ENCODE results near the gene TSC22D2.

DNA sequence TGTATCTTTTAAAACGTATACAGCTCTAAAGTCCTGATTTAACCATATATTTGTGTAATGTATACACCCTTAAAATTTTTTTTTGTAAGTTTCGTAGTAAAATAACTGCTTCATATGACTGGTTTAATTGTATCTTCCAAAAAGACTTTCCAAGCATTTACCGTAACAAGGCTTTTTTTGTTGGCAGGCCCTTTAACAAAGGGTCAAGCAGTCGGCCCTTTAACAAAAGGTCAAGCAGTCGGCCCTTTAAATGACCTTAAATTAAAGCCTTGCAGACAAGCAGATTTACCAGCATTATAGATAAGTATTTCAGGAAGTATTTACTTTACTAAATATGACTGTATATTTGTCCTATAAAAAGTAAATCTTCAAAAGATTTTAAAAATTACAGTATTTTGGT is 28.1 kb downstream of the TSC22D2 start:
- TF ChIP-seq, protein P1, sequence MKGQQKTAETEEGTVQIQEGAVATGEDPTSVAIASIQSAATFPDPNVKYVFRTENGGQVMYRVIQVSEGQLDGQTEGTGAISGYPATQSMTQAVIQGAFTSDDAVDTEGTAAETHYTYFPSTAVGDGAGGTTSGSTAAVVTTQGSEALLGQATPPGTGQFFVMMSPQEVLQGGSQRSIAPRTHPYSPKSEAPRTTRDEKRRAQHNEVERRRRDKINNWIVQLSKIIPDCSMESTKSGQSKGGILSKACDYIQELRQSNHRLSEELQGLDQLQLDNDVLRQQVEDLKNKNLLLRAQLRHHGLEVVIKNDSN (IDR thresholded peaks at IDR 0.05): no peak
- TF ChIP-seq REST (IDR thresholded peaks at IDR 0.05; ENCODE audit: low read depth): no peak
- no peak for TF ChIP-seq FOXM1 (IDR thresholded peaks at IDR 0.05; ENCODE audit: borderline replicate concordance, low read depth)
- TF ChIP-seq CEBPB (IDR thresholded peaks at IDR 0.05): no peak
- TF ChIP-seq CREB1 (IDR thresholded peaks at IDR 0.05; ENCODE audit: low read depth): no peak
- no peak for TF ChIP-seq TEAD4 (IDR thresholded peaks at IDR 0.05)
- no peak for TF ChIP-seq NFIC (IDR thresholded peaks at IDR 0.05)
- no peak for TF ChIP-seq ZBTB7A (IDR thresholded peaks at IDR 0.05; ENCODE audit: low read depth)
- TF ChIP-seq MAX (IDR thresholded peaks at IDR 0.05): no peak
- TF ChIP-seq YY1 (IDR thresholded peaks at IDR 0.05; ENCODE audit: low read depth): no peak
- no peak for TF ChIP-seq TAF1 (IDR thresholded peaks at IDR 0.05; ENCODE audit: low read depth)
